ENCODE data around the gene SCGB1D2.

The SCGB1D2 gene

GRCh38 chr11:62256281-62256680, 14.2 kb downstream of the SCGB1D2 start:
- DNase-seq (ENCODE audit: low read depth in 1 of 2, low spot score in 1 of 2) = no peak

- no peak for DNase-seq (ENCODE audit: low read depth in 1 of 2, low spot score in 1 of 2)
Measured at GRCh38 chr11:62260261-62260953, 18.4 kb downstream of the SCGB1D2 start.

GRCh38 chr11:62264004-62264403, 22.0 kb downstream of the SCGB1D2 start:
- no peak for DNase-seq (ENCODE audit: low read depth in 1 of 2, low spot score in 1 of 2)

- no peak for DNase-seq (ENCODE audit: low read depth in 1 of 2, low spot score in 1 of 2)
Measured at GRCh38 chr11:62266558-62266957, 24.5 kb downstream of the SCGB1D2 start.

- DNase-seq (ENCODE audit: low read depth in 1 of 2, low spot score in 1 of 2) = no peak
Measured at GRCh38 chr11:62267050-62267449, 25.0 kb downstream of the SCGB1D2 start.

- no peak for DNase-seq (ENCODE audit: low read depth in 1 of 2, low spot score in 1 of 2)
Measured at GRCh38 chr11:62267576-62267975, 25.5 kb downstream of the SCGB1D2 start.

GRCh38 chr11:62269654-62270278, 27.7 kb downstream of the SCGB1D2 start, which contains the start of gene SCGB2A2:
TSS of gene SCGB2A2 (plus strand) at chr11:62270158. CDS start at chr11:62270217, 59 bp downstream.
- DNase-seq (ENCODE audit: low read depth in 1 of 2, low spot score in 1 of 2) = no peak

- DNase-seq (ENCODE audit: low read depth in 1 of 2, low spot score in 1 of 2) = no peak
Measured at GRCh38 chr11:62273284-62273683, 31.2 kb downstream of the SCGB1D2 start.

- no peak for DNase-seq (ENCODE audit: low read depth in 1 of 2, low spot score in 1 of 2)
Measured at GRCh38 chr11:62273789-62274275, 31.8 kb downstream of the SCGB1D2 start.

GRCh38 chr11:62280452-62280851, 38.4 kb downstream of the SCGB1D2 start:
- no peak for DNase-seq (ENCODE audit: low read depth in 1 of 2, low spot score in 1 of 2)
